Spleen (tissue), 11 donors: ENCODE results near the gene ARL10. TPM values are rescaled to one million over a fixed set of nuclear protein-coding genes. Genes with fewer than 3 reads are reported as not detected.

Source experiments
- DNase-seq: peaks from one replicate; pipeline ENCODE4 v3.0.0-alpha.2; 2020
- H3K27ac ChIP-seq, 8 donors: fragments of 200-600 bp; sonication (generic) in 7 of 8; 1 replicate in 4 of 8; 2 replicates in 4 of 8; pipeline versions ENCODE4 v1.5.0 to v1.8.0; 2016 to 2021; ENCODE audit warnings: inconsistent platforms in 4 of 8, mild to moderate bottlenecking in 4 of 8, moderate library complexity in 1 of 8
- H3K27me3 ChIP-seq, 7 donors: fragments of 200-600 bp; sonication (generic) in 6 of 7; replicated peaks in 1 of 7; 1 replicate in 4 of 7; 2 replicates in 3 of 7; pipeline versions ENCODE4 v1.5.0 to v1.8.0; 2016 to 2021; ENCODE audit warnings: inconsistent platforms in 3 of 7, mild to moderate bottlenecking in 1 of 7
- H3K36me3 ChIP-seq, 6 donors: fragments of 200-600 bp; sonication (generic) in 5 of 6; 1 replicate in 4 of 6; 2 replicates in 2 of 6; pipeline versions ENCODE4 v1.5.0 to v1.8.0; 2016 to 2021; ENCODE audit warnings: inconsistent platforms in 2 of 6
- H3K4me1 ChIP-seq, 6 donors: fragments of 200-600 bp; sonication (generic) in 5 of 6; 1 replicate in 3 of 6; 2 replicates in 3 of 6; pipeline versions ENCODE4 v1.5.0 to v1.8.0; 2016 to 2021; ENCODE audit warnings: inconsistent platforms in 3 of 6
- H3K4me3 ChIP-seq, 8 donors: fragments of 200-600 bp; sonication (generic) in 7 of 8; 1 replicate in 4 of 8; 2 replicates in 4 of 8; pipeline versions ENCODE4 v1.5.0 to v1.8.0; 2016 to 2021; ENCODE audit warnings: inconsistent platforms in 4 of 8, mild to moderate bottlenecking in 4 of 8, moderate library complexity in 2 of 8
- H3K9me3 ChIP-seq, 8 donors: fragments of 200-600 bp; sonication (generic) in 7 of 8; 1 replicate in 4 of 8; 2 replicates in 4 of 8; pipeline versions ENCODE4 v1.5.0 to v1.8.0; 2016 to 2021; ENCODE audit warnings: inconsistent platforms in 4 of 8
- CTCF ChIP-seq, 11 experiments: fragments of 200-600 bp in 7 of 11; fragments of 450-650 bp in 4 of 11; sonication (generic) in 4 of 11; IDR thresholded peaks in 8 of 11; conservative IDR thresholded peaks in 3 of 11; 1 replicate in 7 of 11; 2 replicates in 4 of 11; pipeline versions ENCODE4 v1.4.0 to v1.8.0; 2016 to 2021; ENCODE audit warnings: antibody characterized with exemption in 11 of 11, inconsistent platforms in 4 of 11, mild to moderate bottlenecking in 1 of 11
- POLR2A ChIP-seq, 3 donors: fragments of 450-650 bp; IDR thresholded peaks; one replicate each; pipeline ENCODE4 v1.5.1; 2017; ENCODE audit warnings: antibody characterized with exemption in 3 of 3, mild to moderate bottlenecking in 1 of 3
- POLR2AphosphoS5 ChIP-seq, 3 donors: sonication (generic); formaldehyde crosslinking; IDR thresholded peaks; one replicate each; pipeline ENCODE4 v1.5.1; 2017; ENCODE audit warnings: antibody characterized with exemption in 3 of 3
- WGBS, 5 donors: extraction: QIAGEN DNeasy Blood & Tissue Kit in 3 of 5; methylation state at CpG; one replicate each; pipeline versions ENCODE4 v1.1.5 to v1.1.7; 2013 to 2018; 5-methylcytosine and 5-hydroxymethylcytosine counted together
- intact Hi-C: fragments of 100-400 bp; cut with DNase I; formaldehyde crosslinking; loops from one replicate; pipeline ENCODE4 v1.15.0; 2023; ENCODE audit warnings: low total_unique reads
- polyA plus RNA-seq, 3 donors: library from polyadenylated mRNA; stranded (reverse); fragments of 200-250 nt; gene quantifications; one replicate each; pipeline ENCODE4 v1.2.1, GENCODE V29; 2013
- total RNA-seq, 7 donors: library from RNA; depleted of rRNA in 3 of 7; stranded (reverse); fragments of >200 nt in 3 of 7; fragmentation: NEBNext Ultra II Directional in 4 of 7; extraction: Animal tissue kit (Norgen Biotek cat#: 25700) in 4 of 7; gene quantifications; one replicate each; pipeline versions ENCODE4 v1.1.0 to v1.2.1, GENCODE V29; 2016 to 2021
- donor health status: healthy with polysubstance abuse.
- donor health status: DM: no; HTN: no; CAD: no; lungs with moderate emphysema.
- donor health status: DM: no; HTN: no; CAD: no.
- donor health status: Bipolar disorder and iron deficiency.
- donor health status: healthy.
- donor health status: DM: no; HTN: no; CAD: no.
- donor health status: DM: yes; HTN: yes; CAD: no.

ARL10 gene
- total and polyA plus RNA-seq, 10 donors = 1.6 to 17.8 (median 6.8) TPM

- Histone ChIP-seq H3K4me3 (no peak overlapping the region), H3K27me3 (peaks cover 0 to 13% (median 0%) of the 10 kb centered on the region in 7 donors), H3K36me3 (peaks cover 0 to 42% (median 0%) of the 10 kb centered on the region in 6 donors), H3K4me1 (peaks cover 2 to 33% (median 12%) of the 10 kb centered on the region in 6 donors), H3K9me3 (no peaks in the 10 kb centered on the region), H3K27ac (no peak overlapping the region)
- TF ChIP-seq POLR2AphosphoS5 (IDR thresholded peaks at IDR 0.05) = no peak
- no peak for TF ChIP-seq CTCF (IDR thresholded peaks at IDR 0.05 in 8 of 11, conservative IDR thresholded peaks at IDR 0.05 in 3 of 11)
- no peak for TF ChIP-seq POLR2A (IDR thresholded peaks at IDR 0.05)
- 84 to 96% (median 88%) methylated on average over 8 of the region's 8 CpGs for WGBS, 5 donors
- DNase-seq = no peak
- intact Hi-C loops = no loop called here
These were observed 4.8 kb downstream of the ARL10 start for GRCh38 chr5:176369934-176370711.

- Histone ChIP-seq H3K9me3 (no peaks in the 10 kb centered on the region), H3K4me3 (no peak overlapping the region), H3K27me3 (no peaks in the 10 kb centered on the region), H3K27ac (peak overlapping the region in 2 of 8 donors; percentile 9 to 15), H3K36me3 (peaks cover 0 to 42% (median 0%) of the 10 kb centered on the region in 6 donors), H3K4me1 (peaks cover 0 to 17% (median 0%) of the 10 kb centered on the region in 6 donors)
- TF ChIP-seq POLR2AphosphoS5 (IDR thresholded peaks at IDR 0.05) = no peak
- TF ChIP-seq CTCF (IDR thresholded peaks at IDR 0.05 in 8 of 11, conservative IDR thresholded peaks at IDR 0.05 in 3 of 11) = no peak
- TF ChIP-seq POLR2A (IDR thresholded peaks at IDR 0.05) = no peak
- no peak for DNase-seq
- intact Hi-C loops = no loop called here
- 84 to 94% (median 91%) methylated on average over 10 to 13 of the region's 13 CpGs for WGBS, 5 donors
These were observed 6.6 kb downstream of the ARL10 start for GRCh38 chr5:176371621-176372539.

GRCh38 chr5:176373100-176373818 lies 8.0 kb downstream of the ARL10 start:
- WGBS, 5 donors = 57 to 70% (median 69%) methylated on average over 7 of the region's 7 CpGs

More at GRCh38 chr5:176373100-176373818, 8.0 kb downstream of the ARL10 start:
- H3K4me1 ChIP-seq = peaks cover 0 to 17% (median 0%) of the 10 kb centered on the region in 6 donors
- no peak for DNase-seq
- peak overlapping the region in 2 of 8 donors; percentile 4 to 9 for H3K27ac ChIP-seq
- peaks cover 0 to 34% (median 0%) of the 10 kb centered on the region in 6 donors for H3K36me3 ChIP-seq
- H3K4me3 ChIP-seq = no peak overlapping the region
- intact Hi-C loops = no loop called here
- TF ChIP-seq POLR2A (IDR thresholded peaks at IDR 0.05) (no peak), POLR2AphosphoS5 (IDR thresholded peaks at IDR 0.05) (no peak), CTCF (IDR thresholded peaks at IDR 0.05 in 8 of 11, conservative IDR thresholded peaks at IDR 0.05 in 3 of 11) (no peak)
- H3K27me3 ChIP-seq = no peaks in the 10 kb centered on the region
- H3K9me3 ChIP-seq = no peaks in the 10 kb centered on the region
